ENCODE results near the gene LDLRAD4. TPM values are rescaled to one million over a fixed set of nuclear protein-coding genes. Genes with fewer than 3 reads are reported as not detected.

LDLRAD4 gene
- total and polyA plus RNA-seq, 9 of the 15 experiments (the other 6 are each of a cell fraction or from before 2014, with no cell fraction given) = 0.01 TPM; not detected in 8

DNA sequence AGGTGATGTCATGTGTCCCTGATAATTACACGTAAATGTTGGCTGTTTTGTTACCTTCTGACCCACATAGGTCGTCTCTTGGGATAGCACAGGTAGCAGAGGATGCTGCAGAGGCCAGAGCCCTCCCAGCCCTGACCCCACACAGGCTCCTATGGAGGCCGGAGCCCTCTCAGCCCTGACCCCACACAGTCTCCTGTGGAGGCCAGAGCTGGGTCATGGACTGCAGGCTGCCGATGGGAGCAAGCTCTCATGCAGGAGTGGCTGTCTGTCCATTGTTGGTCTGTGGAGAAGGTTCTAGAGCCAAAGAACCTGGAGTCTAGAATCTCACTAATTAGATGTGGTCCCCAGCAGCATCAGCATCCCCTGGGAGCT, 155.5 kb downstream of the LDLRAD4 start:
- H4K20me1 ChIP-seq (replicated peaks; ENCODE audit: control insufficient read depth, insufficient read depth, low read length) = peaks cover 2% of the 10 kb centered on the region; the same call in 1 of the 2 replicates
- H3K27ac ChIP-seq (ENCODE audit: extremely low read depth, low read depth, low read length) = no peak overlapping the region
- in situ Hi-C loops (cut with MboI) (no loop called here), intact Hi-C loops (cut with micrococcal nuclease) (no loop called here)
- BruUV-seq (replicated peaks) = no TSS peak
- H3K9me3 ChIP-seq (replicated peaks; ENCODE audit: control insufficient read depth, insufficient read depth, low read depth, low read length) = no peaks in the 10 kb centered on the region
- TF ChIP-seq, protein P1, sequence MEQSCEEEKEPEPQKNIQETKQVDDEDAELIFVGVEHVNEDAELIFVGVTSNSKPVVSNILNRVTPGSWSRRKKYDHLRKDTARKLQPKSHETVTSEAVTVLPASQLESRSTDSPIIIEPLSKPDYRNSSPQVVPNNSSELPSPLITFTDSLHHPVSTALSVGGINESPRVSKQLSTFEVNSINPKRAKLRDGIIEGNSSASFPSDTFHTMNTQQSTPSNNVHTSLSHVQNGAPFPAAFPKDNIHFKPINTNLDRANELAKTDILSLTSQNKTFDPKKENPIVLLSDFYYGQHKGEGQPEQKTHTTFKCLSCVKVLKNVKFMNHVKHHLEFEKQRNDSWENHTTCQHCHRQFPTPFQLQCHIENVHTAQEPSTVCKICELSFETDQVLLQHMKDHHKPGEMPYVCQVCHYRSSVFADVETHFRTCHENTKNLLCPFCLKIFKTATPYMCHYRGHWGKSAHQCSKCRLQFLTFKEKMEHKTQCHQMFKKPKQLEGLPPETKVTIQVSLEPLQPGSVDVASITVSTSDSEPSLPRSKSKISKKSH (CRISPR knock-in tag; IDR thresholded peaks at IDR 0.05) = no peak
- TF ChIP-seq HNRNPL (IDR thresholded peaks at IDR 0.05; ENCODE audit: low read depth, low read length) (no peak), SMAD1 (IDR thresholded peaks at IDR 0.05; ENCODE audit: low read depth, low read length, partially characterized antibody) (no peak)
- H3K4me2 ChIP-seq (ENCODE audit: insufficient read depth, low read length) = no peak overlapping the region
- ATAC-seq = no peak
- ChIA-PET CTCF (ENCODE audit: low intra/inter-chr PET ratio) (no interaction called here), POLR2A (no interaction called here)
- no peaks in the 10 kb centered on the region for H3K4me1 ChIP-seq (replicated peaks in 1 of 2; ENCODE audit: control insufficient read depth in 2 of 2, insufficient read depth in 2 of 2, low read length in 2 of 2)
- H2AFZ ChIP-seq (ENCODE audit: low read depth, low read length) = no peak overlapping the region
- WGBS (ENCODE audit: insufficient coverage, low coverage, missing lambda C conversion rate) = 0% methylated on average over 4 of the region's 4 CpGs
- no peaks in the 10 kb centered on the region for H3K9me1 ChIP-seq (ENCODE audit: control insufficient read depth, insufficient read depth, low read length)
- H3K9ac ChIP-seq (ENCODE audit: insufficient read depth in 1 of 2, low read depth in 2 of 2, low read length in 2 of 2) = no peak overlapping the region
- no peak for FAIRE-seq
- H3K4me3 ChIP-seq = no peak overlapping the region
- no peak for DNase-seq (ENCODE audit: extremely low read depth in 1 of 4, low spot score in 3 of 4)
- H3K79me2 ChIP-seq (ENCODE audit: control insufficient read depth, insufficient read depth, low read length) = no peaks in the 10 kb centered on the region
- peaks cover 22 to 50% of the 10 kb centered on the region in 2 experiments for H3K27me3 ChIP-seq (ENCODE audit: control insufficient read depth in 2 of 2, insufficient read depth in 2 of 2, low read length in 2 of 2)
- no peaks in the 10 kb centered on the region for H3K36me3 ChIP-seq (ENCODE audit: control insufficient read depth, insufficient read depth, low read length)

Data from K562 (cell line).